IPS-15b (cell line): ENCODE results near the gene ECD.

Experiments used
- H3K27me3 ChIP-seq: one replicate; pipeline ENCODE4 v1.6.1; 2013; ENCODE audit warnings: low read length; ENCODE audit not compliant: control insufficient read depth, insufficient read depth
- H3K36me3 ChIP-seq: one replicate; pipeline ENCODE4 v1.6.1; 2013; ENCODE audit warnings: low read length; ENCODE audit not compliant: control insufficient read depth, insufficient read depth
- H3K4me1 ChIP-seq: one replicate; pipeline ENCODE4 v1.6.1; 2013; ENCODE audit warnings: mild to moderate bottlenecking, low read length; ENCODE audit not compliant: control insufficient read depth, insufficient read depth
- H3K4me3 ChIP-seq: one replicate; pipeline ENCODE4 v1.5.1; 2013; ENCODE audit warnings: low read depth, low read length
- H3K9ac ChIP-seq: one replicate; pipeline ENCODE4 v1.6.1; 2013; ENCODE audit warnings: low read depth, mild to moderate bottlenecking, low read length
- H3K9me3 ChIP-seq: one replicate; pipeline ENCODE4 v1.6.1; 2013; ENCODE audit warnings: mild to moderate bottlenecking, low read length; ENCODE audit not compliant: control insufficient read depth, insufficient read depth

The ECD gene

DNA sequence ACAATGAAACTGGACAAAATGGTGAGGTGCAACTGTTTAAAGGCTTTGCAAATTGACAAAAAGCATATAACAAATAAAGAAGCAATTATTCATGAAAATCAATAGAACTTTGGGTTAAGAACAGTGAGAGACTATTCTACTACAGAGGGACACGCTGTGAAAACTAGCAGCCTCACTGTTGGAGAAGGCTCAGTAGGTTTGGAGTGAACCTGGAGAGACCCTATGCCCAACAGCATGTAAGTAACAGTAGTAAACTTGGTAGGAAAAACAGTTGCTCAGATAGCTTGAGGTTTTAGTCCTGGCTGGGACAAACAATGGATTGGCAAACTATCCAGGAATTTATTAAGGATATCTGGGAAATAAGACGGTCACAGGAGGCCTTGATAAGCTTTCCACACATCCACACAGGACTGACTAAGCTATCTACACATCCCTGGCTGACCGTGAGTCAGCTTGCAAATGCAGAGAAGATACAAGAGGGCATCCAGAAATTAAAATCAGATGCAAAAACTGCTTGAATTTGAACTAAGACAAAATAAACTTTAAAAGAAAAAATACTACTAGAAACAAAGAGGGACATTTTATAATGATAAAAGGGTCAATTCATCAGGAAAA, 16.0 kb upstream of the ECD start:
- Histone ChIP-seq H3K36me3 (no peaks in the 10 kb centered on the region), H3K27me3 (no peaks in the 10 kb centered on the region), H3K9me3 (no peaks in the 10 kb centered on the region), H3K4me1 (no peaks in the 10 kb centered on the region), H3K9ac (no peak overlapping the region), H3K4me3 (no peak overlapping the region)

DNA sequence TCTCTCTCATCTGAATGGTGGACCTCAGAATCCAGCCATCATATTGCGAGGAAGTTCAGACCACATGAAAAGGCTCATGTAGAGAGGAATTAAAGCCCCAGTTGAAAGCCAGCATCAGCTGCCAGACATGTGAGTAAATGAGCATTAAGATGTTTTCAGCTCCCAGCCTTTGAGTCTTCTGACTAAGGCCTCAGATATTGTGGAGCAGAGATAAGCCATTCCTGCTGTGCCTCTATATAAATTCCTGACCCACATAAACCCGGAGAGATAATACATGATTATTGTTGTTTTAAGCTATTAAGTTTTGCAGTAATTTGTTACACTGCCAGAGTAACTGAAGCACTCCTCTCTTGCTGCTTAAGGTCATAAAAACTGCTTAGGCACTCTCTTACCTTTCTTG, 14.8 kb upstream of the ECD start:
- Histone ChIP-seq H3K36me3 (no peaks in the 10 kb centered on the region), H3K9me3 (no peaks in the 10 kb centered on the region), H3K9ac (no peak overlapping the region), H3K4me3 (no peak overlapping the region), H3K4me1 (no peaks in the 10 kb centered on the region), H3K27me3 (no peaks in the 10 kb centered on the region)

DNA sequence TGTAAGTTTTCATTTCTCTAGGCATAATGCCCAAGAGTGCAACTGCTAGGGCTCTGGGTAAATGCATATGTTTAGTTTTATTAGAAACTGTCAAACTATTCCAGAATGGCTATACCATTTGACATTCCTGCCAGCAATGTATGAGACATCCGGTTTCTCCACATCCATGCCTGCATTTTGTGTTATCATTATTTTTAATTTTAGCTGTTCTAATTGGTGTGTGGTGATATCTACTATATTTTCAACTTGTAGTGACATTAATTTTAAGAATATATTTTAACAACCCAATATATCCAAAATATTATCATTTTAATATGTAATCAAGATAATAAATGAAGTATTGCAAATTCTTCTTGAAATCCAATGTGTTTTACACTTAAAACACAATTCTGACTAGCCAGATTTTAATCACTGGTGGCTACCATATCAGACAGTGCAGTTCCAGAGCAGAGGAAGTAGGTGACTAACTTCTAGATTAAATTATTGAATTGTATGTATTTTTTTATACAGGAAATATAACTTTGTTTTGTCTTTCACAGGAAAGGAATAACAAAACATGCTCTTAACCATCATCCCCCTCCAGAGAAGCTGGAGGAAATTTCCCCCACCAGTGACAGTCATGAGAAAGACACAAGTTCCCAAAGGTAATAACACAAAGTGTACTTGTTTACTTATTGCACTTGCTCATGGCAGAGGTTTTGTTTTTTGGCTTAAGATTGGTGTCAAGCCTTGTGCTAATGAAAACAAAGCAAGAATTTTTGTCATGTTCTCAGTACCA, 6.5 kb upstream of the ECD start:
- H3K27me3 ChIP-seq: no peaks in the 10 kb centered on the region
- H3K36me3 ChIP-seq: no peaks in the 10 kb centered on the region
- no peaks in the 10 kb centered on the region for H3K9me3 ChIP-seq
- no peak overlapping the region for H3K9ac ChIP-seq
- H3K4me1 ChIP-seq: no peaks in the 10 kb centered on the region
- H3K4me3 ChIP-seq: no peak overlapping the region

DNA sequence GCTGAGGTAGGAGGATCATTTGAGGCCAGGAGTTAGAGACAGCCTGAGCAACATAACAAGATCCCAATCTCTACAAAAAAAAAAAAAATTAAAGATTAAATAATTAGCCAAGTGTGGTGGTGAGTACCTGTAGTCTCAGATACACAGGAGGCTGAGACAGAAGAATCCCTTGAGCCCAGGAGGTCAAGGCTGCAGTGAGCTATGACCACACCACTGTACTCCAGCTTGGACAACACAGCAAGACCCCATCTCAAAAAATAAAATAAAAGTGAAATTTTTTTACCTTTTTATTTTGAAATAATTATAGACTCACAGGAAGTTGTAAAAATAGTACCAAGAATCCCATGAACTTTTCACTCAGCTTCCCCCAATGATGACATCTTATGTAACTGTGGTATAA, 5.1 kb upstream of the ECD start:
- Histone ChIP-seq H3K27me3 (no peaks in the 10 kb centered on the region), H3K4me3 (no peak overlapping the region), H3K36me3 (no peaks in the 10 kb centered on the region), H3K9ac (no peak overlapping the region), H3K9me3 (no peaks in the 10 kb centered on the region), H3K4me1 (no peaks in the 10 kb centered on the region)

DNA sequence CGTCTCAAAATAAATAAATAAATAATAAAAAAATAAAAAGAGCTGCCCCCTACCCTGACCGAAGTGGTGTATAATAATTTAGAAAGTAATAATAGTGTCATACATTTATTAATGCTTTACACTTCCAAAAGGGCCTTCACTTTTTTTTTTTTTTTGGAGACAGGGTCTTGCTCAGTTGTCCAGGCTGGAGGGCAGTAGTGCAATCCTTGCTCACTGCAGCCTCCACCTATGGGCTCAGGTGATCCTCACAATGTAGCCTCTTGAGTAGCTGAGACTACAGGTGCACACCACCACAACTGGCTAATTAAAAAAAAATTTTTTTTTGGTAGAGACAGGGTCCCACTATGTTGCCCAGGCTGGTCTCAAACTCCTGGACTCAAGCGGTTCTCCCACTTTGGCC, 1.5 kb upstream of the ECD start:
- Histone ChIP-seq H3K4me1 (no peaks in the 10 kb centered on the region), H3K9ac (no peak overlapping the region), H3K36me3 (no peaks in the 10 kb centered on the region), H3K27me3 (no peaks in the 10 kb centered on the region), H3K9me3 (no peaks in the 10 kb centered on the region), H3K4me3 (no peak overlapping the region)

DNA sequence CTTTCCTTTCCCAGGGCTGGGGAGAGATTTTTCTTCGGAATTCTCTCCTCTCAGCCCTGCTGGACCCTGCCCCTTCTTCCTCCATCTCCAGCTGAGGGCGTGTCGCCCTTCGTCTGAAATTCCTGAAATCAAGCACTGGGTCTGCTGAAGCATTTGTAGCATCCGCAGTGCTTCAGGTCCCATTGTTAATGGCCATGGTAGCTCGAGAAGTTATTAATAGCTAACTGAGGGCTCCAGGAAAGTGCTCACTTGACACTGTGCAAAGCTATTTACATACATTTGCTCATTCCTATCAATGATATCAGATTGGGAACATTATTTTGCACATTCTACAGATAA, 626 bp upstream of the ECD start:
- H3K9ac ChIP-seq: peak overlapping the region; percentile 94

DNA sequence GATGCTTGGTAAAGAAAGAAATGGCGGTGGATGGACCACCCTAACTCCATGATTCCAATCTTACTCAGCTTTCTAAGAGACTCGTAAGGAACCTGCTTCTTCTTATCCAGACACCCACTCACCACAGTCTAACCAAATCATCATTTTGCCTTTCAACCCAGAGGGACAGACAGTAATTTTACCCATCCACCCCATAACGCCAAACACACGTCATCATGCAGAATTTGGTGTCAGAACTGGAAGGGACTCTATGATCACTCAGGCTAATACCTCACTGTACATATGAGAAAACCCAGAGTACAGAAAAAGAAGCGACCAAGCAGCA, 388 bp downstream of the ECD start:
- peak overlapping the region; percentile 94 for H3K9ac ChIP-seq

More for the DNA sequence above, 626 bp upstream of the ECD start:
- Histone ChIP-seq H3K36me3 (no peaks in the 10 kb centered on the region), H3K4me3 (peak overlapping the region; percentile 100), H3K27me3 (no peaks in the 10 kb centered on the region), H3K9me3 (no peaks in the 10 kb centered on the region), H3K4me1 (no peaks in the 10 kb centered on the region)

DNA sequence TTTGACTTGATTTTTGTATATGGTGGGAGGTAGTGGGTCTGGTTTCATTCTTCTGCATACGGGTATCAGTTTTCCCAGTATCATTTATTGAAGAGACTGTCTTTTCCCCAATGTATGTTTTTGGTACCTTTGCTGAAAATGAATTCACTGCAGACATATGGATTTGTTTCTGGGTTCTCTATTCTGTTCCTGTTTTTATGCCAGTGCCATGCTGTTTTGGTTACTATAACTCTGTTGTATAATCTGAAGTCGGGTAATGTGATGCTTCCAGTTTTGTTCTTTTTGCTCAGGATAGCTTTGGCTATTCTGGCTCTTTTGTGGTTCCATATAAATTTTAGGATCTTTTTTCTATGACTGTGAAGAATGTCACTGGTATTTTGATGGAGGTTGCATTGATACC, 836 bp downstream of the ECD start:
- H3K4me1 ChIP-seq: no peaks in the 10 kb centered on the region
- peak overlapping the region; percentile 94 for H3K9ac ChIP-seq
- H3K9me3 ChIP-seq: no peaks in the 10 kb centered on the region
- H3K36me3 ChIP-seq: no peaks in the 10 kb centered on the region
- peak overlapping the region; percentile 100 for H3K4me3 ChIP-seq
- H3K27me3 ChIP-seq: no peaks in the 10 kb centered on the region

More for the DNA sequence above, 388 bp downstream of the ECD start:
- Histone ChIP-seq H3K4me1 (no peaks in the 10 kb centered on the region), H3K9me3 (no peaks in the 10 kb centered on the region), H3K27me3 (no peaks in the 10 kb centered on the region), H3K36me3 (no peaks in the 10 kb centered on the region), H3K4me3 (peak overlapping the region; percentile 100)

DNA sequence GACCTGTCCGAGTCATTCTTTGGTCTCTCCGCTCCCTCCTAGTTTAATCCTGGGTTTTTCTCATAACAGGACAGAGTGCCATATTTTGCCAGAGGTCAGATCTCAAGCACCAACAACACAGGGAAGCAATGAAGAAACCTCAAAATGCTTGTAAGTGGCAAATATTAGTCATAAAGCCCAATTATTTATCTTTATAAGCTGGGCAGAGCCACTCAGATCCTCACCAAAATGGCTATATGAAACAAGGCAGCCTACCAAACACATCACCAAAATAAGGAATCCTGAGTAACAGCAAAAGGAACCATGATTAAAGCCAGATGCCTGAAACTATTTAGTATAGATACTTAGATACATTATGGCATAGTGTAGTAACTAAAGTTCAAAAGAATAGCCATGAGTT, 4.7 kb downstream of the ECD start:
- no peaks in the 10 kb centered on the region for H3K27me3 ChIP-seq
- H3K9ac ChIP-seq: no peak overlapping the region
- H3K36me3 ChIP-seq: no peaks in the 10 kb centered on the region
- no peak overlapping the region for H3K4me3 ChIP-seq
- H3K9me3 ChIP-seq: no peaks in the 10 kb centered on the region
- H3K4me1 ChIP-seq: no peaks in the 10 kb centered on the region

DNA sequence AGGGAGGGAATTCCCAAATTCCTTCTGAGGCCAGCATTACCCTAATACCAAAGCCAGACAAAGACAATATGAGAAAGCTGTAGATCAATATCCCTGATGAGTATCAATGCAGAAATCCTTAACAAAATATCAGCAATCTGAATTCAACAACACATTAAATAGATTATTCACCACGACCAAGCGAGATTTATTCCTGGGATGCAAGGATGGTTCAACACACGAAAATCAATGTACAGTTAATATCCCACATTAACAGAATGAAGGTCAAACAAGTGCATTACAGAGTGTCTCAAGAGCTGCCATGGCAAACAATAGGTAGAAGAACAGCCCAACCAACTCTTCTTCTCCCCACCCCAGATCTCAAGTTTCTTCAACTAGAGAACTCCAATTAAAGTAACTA, 6.1 kb downstream of the ECD start:
- Histone ChIP-seq H3K4me1 (no peaks in the 10 kb centered on the region), H3K27me3 (no peaks in the 10 kb centered on the region), H3K36me3 (no peaks in the 10 kb centered on the region), H3K9ac (no peak overlapping the region), H3K4me3 (no peak overlapping the region), H3K9me3 (no peaks in the 10 kb centered on the region)

DNA sequence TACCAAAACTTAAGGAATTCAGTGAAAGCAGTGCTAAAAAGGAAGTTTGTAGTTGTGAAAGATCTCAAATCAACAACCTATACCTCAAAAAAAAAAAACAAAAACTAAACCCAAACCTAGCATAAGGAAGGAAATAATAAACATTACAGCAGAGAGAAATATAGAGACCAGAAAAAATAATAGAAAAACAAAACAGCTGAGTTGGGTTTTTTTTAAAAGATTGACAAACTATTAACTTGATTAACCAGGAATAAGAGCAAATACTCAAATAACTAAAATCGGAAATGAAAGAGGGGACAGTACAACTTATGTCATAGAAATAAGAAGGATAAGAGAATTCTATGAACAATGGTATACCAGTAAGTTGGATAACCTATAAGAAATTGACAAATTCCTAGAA, 6.7 kb downstream of the ECD start:
- no peak overlapping the region for H3K4me3 ChIP-seq
- no peaks in the 10 kb centered on the region for H3K36me3 ChIP-seq
- no peaks in the 10 kb centered on the region for H3K4me1 ChIP-seq
- no peaks in the 10 kb centered on the region for H3K27me3 ChIP-seq
- no peak overlapping the region for H3K9ac ChIP-seq
- H3K9me3 ChIP-seq: no peaks in the 10 kb centered on the region

DNA sequence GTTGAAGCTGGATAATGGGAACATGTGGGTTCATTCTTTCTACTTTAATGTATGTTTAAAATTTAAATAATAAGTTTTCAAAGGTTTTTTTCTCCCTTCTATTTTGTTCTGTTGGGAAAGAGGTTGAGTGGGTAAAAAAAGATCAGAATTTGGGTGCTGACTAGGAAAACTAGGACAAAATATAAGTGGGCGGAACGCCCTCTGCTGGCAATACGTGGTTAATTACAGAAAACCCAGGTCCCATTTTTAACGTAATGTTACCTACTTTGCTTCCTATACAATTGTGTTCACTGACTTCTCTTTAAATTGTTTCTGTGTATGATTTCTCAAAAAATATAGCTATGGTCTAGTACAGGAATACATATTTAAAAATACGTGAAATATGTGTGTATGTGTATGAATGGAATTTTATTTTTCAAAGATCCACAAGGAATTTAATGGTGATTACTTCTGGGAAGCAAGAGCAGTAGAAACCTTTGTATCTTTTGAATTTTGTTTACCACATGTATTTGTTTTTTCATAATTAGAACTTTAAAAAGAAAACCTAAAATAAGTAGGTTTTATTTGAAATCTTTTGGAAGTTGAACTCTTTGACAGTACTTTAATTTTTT, 8.7 kb downstream of the ECD start:
- Histone ChIP-seq H3K27me3 (no peaks in the 10 kb centered on the region), H3K9me3 (no peaks in the 10 kb centered on the region), H3K4me1 (no peaks in the 10 kb centered on the region), H3K4me3 (no peak overlapping the region), H3K9ac (no peak overlapping the region), H3K36me3 (peaks cover 3% of the 10 kb centered on the region)
